DMS153 treated with DMSO at 0.1 percent for 48 hours (cell line): ENCODE measurements around the gene AFF4.
"Not testable (repeated sequence)": the region's sequence is repeated elsewhere in the genome, so short reads cannot be mapped to it uniquely, and the experiment has no call there.

Experiments
- DNase-seq: peaks from one replicate; lab custom pipeline; 2025; ENCODE audit not compliant: unreplicated experiment; lab: John Stamatoyannopoulos, UW

Gene AFF4, protein sequence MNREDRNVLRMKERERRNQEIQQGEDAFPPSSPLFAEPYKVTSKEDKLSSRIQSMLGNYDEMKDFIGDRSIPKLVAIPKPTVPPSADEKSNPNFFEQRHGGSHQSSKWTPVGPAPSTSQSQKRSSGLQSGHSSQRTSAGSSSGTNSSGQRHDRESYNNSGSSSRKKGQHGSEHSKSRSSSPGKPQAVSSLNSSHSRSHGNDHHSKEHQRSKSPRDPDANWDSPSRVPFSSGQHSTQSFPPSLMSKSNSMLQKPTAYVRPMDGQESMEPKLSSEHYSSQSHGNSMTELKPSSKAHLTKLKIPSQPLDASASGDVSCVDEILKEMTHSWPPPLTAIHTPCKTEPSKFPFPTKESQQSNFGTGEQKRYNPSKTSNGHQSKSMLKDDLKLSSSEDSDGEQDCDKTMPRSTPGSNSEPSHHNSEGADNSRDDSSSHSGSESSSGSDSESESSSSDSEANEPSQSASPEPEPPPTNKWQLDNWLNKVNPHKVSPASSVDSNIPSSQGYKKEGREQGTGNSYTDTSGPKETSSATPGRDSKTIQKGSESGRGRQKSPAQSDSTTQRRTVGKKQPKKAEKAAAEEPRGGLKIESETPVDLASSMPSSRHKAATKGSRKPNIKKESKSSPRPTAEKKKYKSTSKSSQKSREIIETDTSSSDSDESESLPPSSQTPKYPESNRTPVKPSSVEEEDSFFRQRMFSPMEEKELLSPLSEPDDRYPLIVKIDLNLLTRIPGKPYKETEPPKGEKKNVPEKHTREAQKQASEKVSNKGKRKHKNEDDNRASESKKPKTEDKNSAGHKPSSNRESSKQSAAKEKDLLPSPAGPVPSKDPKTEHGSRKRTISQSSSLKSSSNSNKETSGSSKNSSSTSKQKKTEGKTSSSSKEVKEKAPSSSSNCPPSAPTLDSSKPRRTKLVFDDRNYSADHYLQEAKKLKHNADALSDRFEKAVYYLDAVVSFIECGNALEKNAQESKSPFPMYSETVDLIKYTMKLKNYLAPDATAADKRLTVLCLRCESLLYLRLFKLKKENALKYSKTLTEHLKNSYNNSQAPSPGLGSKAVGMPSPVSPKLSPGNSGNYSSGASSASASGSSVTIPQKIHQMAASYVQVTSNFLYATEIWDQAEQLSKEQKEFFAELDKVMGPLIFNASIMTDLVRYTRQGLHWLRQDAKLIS

DNA sequence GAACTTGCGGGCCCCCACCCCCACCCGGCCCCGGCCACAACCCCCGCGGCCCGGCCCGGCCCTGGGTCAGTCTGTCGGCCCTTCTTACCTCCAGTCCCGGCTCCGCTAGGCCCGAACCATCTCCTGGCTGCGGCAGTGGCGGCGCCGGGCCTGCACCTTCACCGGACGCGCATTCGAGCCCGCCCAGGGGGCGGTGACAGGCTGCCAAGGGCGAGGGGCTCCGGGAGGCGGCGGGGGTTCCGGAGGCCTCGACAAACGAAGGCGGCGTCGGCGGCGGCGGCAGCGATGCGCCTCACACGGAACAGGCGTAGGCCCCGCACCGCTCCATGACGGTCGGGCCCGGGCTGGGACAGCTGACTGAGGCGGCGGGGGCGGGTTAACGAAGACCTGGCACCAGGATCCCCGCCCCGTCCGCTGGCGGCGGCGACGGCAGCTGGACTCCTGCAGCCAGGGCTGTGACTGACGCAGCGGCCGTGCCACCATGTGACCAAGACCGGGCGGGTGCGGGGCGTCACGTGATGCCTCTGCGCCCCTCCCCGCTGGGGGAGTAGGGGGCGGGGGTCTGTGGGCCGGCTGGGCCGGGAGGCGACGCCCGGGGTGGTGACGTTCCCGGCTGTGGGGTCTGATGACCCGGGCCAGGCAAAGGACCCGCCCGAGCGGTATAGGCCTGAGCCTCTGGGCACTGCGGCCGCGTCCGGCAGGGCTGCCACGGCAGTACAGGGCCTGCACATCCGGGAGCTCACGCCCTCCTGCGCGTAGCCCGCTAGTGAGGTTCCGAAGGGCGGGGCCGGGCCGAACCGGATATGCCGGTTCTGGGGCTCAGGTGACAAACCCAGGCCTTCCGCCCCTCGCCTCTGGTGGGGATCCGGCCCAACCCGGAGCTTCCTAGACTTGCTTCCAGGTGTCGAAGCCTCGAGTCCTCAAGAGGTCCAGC, at the start of gene AFF4:
TSS of gene AFF4 (minus strand) at position 464 of the 934 bp plus-strand sequence. CDS start 26,445 bp downstream, outside the sequence.
- DNase-seq = peak; percentile 64

DNA sequence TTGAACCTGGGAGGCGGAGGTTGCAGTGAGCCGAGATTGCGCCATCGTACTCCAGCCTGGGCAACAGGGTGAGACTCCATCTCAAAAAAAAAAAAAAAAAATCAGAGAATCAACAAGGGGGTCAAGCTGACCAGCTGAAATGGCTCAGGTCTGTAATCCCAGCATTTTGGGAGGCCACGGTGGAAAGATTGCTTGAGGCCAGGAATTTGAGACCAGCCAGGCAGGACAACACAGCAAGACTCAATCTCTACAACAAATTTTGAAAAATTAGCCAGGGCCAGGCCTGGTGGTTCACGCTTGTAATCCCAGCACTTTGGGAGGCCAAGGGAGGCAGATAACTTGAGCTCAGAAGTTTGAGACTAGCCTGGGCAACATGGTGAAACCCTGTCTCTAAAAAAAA, 45.0 kb upstream of the AFF4 start:
- DNase-seq = not testable (repeated sequence)

DNA sequence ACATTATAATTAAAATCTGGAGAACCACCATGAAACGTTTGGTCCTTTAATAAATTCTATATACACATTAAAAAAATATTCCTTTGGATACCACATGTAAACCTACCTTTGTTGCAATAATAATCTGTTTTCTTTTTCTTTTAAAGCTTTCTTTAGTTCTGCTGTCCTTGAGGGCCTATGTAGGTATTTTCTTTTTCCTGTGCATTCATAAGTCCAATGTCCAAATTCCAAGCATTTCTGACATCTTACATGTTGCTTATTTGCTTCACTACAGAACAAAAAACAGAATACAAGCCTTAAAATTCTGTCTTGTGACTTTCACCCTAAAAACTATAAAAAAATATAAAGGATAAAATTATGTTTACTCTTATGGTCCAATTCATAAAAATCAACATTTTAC, 43.2 kb upstream of the AFF4 start:
- no peak for DNase-seq

DNA sequence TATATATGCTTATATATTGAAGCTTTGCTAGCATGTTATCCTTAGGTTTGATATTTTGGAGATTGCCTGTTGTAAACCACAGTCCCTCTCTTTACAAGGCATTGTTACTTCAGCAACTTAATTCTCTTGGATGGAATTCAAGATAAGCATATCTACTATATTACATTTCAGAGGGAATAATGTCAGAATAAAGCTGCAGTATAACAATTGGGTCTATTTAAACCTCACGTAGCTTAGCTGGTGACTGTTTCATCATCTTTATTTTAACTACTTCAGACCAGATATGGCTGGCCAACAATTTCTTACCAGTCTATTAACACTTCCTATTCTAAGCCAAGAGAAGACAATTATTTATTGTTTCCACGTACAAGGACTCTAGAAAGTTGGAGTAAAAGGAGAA, 35.8 kb upstream of the AFF4 start:
- DNase-seq = no peak

DNA sequence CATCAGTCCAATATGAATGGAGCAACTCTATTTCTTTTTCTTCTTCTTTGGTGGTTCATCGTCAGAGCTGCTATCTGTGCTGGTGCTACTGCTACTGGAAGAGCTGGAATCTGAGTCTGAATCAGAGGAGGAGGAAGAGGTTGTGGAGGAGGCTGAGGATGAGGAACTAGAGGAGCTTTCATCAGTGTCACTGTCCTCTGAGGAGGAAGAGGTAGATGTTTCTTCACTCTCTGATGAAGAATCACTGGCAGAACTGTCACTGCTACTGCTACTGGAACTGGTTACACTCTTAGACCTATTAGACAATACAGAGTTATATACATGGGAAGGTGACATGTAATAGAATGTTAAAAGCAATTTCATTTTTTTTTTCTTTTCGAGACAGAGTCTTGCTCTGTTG, 35.1 kb upstream of the AFF4 start:
- DNase-seq = no peak

DNA sequence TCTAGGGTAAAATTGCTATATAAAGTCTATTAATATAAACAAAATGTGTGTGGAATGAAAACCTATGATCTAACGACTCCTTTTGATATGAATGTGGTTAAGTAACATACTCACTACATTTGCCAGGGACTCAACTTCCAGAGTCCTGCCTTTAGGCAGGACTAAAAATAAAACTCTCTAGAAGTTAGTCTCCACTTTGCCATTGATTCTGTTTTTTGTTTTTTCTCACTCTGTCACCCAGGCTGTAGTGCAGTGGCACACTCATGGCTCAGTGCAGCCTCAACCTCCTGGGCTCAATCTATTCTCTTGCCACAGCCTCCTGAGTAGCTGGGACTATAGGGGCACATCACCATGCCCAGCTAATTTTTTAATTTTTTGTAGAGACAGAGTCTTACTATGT, 32.9 kb upstream of the AFF4 start:
- DNase-seq = no peak

DNA sequence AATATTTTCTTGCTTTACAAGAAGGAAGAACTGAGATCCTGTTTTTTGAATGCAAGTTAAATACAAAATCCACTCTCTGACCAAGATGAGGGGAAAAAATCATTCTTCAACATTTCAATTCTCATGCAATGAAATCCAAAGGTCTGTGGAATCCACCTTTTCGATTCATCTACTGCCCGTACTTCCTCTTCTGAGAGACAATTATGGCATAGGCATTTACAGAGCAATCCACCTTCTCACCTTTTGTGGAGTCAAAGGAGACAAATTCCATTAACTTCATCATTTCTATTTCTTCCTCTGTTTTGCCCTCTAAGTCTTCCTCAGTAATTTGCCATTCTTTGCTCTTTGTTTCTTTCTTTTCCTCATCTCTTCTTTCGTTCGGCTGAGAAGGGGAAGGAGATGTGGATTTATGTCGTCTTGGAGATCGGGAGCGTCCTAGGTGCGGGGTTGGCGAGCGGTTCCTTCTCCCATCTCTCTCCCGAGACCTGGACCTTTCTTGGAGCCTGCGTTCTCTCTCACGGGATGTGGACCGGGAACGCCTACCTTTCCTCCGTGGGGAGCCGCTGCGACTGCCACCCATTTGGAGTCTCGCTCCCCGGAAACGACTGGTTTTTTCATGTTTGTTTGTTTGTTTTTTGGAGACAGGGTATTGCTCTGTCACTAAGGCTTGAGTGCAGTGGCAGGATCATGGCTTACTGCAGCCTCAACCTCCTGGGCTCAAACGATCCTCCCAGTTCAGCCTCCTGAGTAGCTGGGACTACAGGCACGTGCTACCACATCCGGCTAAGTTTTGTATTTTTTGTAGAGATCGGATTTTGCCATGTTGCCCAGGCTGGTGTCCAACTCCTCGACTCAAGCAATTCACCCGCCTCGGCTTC, 24.3 kb upstream of the AFF4 start:
- no peak for DNase-seq

DNA sequence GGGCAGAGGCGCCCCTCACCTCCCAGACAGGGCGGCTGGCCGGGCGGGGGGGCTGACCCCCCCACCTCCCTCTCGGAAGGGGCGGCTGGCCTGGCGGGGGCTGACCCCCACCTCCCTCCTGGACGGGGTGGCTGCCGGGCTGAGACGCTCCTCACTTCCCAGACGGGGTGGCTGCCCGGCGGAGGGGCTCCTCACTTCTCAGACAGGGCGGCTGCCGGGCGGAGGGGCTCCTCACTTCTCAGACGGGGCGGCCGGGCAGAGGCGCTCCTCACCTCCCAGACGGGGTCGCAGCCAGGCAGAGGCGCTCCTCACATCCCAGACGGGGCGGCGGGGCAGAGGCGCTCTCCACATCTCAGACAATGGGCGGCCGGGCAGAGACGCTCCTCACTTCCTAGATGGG, 19.5 kb upstream of the AFF4 start:
- not testable (repeated sequence) for DNase-seq

DNA sequence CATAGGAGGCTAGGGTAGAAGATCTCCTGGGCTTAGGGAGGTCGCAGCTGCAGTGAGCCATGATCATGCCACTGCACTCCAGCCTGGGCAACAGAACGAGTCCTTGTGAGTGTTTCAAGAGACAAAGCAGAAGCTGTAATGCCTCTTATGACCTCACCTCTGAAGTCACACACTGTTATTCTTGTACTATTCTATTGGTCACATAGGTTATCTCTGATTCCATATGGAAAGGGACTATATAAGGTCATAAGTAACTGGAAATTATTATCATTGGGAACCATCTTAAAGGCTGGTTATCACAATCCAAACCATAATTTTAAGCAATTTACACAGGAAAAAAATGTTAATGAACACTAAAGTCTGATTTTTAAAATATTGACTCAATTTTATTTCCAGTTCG, 17.9 kb upstream of the AFF4 start:
- DNase-seq = no peak

DNA sequence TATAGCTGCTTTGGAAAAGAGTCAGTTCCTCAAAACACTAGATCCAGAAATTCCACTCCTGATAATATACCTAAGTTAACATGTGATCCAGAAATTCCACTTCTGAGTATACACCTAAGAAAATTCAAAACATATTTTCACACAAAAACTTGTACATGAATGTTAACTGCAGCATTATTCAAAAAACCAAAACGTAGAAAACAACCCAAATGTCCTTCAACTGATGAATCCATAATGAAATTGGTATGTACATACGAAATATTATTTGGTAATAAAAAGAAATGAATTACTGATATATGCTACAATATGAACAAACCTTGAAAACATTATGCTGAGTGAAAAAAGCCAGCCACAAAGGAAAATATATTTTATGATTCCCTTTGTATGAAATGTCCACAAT, 16.5 kb upstream of the AFF4 start:
- no peak for DNase-seq

DNA sequence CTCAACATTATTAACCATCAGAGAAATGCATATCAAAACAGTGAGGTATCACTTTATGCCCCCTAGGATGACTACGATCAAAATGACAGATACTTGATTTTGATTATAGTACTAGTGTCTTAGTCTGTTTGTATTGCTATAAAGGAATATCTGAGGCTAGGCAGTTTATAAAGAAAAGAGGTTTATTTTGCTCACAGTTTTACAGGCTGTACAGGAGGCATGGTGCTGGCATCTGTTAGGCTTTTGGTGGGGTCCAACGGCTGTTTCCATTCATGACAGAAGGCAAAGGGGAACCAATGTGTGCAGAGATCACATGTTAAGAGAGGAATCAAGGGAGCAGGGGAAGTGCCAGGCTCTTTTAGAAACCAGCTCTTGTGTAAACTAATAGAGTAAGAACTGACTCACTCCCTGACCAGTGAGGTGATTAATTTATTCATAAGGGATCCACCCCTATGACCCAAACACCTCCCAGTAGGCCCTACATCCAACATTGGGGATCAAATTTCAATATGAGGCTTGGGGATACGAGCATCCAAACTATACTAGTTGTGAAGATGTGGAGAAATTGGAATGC, 16.0 kb upstream of the AFF4 start:
- no peak for DNase-seq

DNA sequence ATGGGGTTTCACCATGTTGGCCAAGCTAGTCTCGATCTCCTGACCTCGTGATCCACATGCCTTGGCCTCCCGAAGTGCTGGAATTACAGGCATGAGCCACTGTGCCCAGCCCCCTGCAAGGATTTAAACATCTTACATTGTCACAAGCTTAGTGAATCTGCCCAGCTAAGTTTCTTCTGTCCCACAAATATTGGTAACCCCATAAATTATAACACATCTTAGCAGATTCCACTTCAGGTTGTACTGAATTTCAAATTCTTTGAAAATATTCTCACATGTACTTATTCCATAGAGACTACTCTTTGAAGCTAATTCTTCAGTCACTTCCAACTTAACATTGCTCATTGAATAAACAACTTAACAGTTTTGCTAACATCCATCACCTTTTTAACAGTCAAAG, 13.4 kb upstream of the AFF4 start:
- no peak for DNase-seq

DNA sequence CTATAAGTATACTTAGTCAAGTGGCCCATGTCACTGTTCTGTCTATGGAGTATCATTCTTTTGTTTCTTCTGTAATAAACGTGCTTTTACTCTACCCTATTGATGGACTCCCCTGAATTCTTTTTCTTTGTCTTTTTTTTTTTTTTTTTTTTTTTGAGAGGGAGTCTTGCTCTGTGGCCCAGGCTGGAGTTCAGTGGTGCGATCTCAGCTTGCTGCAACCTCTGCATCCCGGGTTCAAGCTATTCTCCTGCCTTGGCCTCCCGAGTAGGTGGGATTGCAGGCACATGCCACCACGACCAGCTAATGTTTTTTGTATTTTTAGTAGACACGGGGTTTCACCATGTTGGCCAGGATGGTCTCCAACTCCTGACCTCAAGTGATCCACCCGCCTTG, 9.0 kb upstream of the AFF4 start:
- not testable (repeated sequence) for DNase-seq

DNA sequence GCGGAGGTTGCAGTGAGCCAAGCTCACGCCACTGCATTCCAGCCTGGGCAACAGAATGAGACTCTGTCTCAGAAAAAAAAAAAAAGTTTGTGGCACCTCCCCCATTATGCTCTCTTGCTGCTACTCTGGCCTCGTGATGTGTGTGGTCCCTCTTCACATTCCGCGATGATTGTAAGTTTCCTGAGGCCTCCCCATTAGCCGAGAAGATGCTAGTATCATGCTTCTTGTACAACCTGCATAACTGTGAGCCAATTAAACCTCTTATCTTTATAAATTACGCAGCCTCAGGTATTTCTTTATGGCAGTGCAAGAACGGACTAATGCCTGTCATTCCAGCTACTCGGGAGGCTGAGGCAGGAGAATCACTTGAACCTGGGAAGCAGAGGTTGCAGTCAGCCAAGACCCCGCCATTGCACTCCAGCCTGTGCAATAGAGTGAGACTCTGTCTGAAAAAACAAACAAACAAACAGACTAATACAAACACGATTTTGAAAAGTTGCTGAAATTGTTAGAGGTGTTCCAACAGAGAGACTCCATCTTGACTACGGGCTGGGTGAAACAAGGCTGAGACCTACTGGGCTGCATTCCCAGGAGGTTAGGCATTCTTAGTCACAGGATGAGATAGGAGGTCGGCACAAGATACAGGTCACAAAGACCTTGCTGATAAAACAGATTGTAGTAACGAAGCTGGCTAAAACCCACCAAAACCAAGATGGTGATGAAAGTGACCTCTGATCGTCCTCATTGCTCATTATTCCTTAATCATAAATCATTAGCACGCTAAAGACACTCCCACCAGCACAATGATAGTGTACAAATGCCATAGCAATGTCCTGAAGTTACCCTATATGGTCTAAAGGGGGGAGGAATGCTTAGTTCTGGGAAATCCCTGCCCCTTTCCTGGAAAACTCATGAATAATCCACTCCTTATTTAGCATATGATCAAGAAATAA, 8.3 kb upstream of the AFF4 start:
- no peak for DNase-seq

DNA sequence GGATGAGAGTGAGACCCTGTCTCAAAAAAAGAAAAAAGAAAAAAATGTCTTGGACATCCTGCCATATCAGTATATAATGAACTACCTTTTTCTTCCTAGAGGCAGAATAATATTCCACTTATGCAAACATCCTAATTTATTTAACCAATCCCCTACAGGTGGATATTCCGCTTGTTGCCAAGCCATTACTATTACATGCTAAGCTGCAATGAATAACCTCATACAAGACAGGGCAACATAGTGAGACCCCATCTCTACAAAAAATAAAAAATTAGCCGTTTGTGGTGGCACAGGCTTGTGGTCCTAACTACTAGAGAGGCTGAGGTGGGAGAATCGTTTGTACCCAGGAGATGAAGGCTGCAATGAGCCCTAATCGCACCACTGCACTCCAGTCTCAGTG, 1.7 kb upstream of the AFF4 start:
- no peak for DNase-seq

DNA sequence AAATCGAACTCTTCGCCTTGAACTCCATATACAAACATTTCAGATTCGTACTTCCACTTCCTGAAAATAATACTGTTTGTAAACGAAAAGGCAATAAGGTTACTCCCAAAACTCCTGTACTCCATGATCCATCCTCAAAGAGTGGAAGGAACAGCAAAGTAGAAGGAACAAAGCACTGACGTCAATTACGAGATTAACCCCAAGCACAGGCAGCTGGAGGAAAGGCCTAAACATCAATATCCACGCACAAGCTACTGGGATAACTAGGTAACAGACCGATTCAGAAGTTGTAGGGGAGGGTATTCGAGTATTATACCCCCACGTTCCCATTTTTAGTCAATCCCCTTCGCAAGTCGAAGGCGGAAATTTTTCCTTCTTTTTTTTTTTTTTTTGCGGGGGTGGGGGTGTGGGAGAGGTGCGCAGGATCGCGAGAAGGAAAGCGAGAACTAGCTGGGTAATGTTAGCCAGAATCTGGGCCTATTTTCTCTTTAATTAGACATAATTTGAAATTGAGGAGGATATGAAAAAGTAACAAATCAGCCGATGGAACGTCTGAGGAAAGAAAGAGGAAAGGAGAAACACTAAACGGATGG, 909 bp downstream of the AFF4 start:
- DNase-seq = peak; percentile 14

DNA sequence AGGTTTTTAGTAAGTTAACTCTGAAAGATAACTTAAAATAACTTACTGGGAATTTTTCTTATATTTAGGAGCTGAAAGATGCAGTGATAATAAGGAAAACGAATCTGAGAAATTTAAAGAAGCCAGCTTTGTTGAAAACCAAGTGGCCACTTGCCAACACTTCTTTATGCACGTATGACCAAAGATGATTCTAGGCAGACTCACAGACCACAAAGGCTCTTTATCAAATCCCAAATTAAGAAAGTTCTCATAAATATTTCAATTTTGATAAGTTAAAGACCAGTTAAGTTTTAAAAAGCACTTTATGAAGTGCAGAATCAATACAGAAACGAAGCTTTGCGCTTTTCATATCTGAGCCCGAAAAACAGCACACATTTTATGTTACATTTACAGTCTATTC, 1.5 kb downstream of the AFF4 start:
- no peak for DNase-seq
